Endodermal cell (in vitro differentiated cells): Measurements from ENCODE around the gene RAB33A. TPM values are rescaled to one million over a fixed set of nuclear protein-coding genes. Genes with fewer than 3 reads are reported as not detected.
A peak's percentile ranks its signal among the peaks of the same experiment; 100 is the strongest.

Experiments
- DNase-seq: peaks from one replicate; pipeline ENCODE4 v3.0.0-alpha.2; 2017
- H3K27ac ChIP-seq: 2 replicates; pipeline ENCODE4 v1.5.1; 2013; ENCODE audit warnings: mild to moderate bottlenecking, low read depth, low read length, moderate library complexity
- H3K27me3 ChIP-seq: 2 replicates; pipeline ENCODE4 v1.6.1; 2013; ENCODE audit warnings: mild to moderate bottlenecking, low read length, moderate library complexity; ENCODE audit not compliant: insufficient read depth, control insufficient read depth, poor library complexity, severe bottlenecking
- H3K36me3 ChIP-seq: 2 replicates; pipeline ENCODE4 v1.7.0; 2013; ENCODE audit warnings: mild to moderate bottlenecking, low read length, moderate library complexity; ENCODE audit not compliant: control insufficient read depth, insufficient read depth
- H3K4me1 ChIP-seq: one replicate; pipeline ENCODE4 v1.7.0; 2013; ENCODE audit warnings: low read length; ENCODE audit not compliant: control insufficient read depth, insufficient read depth
- H3K4me3 ChIP-seq: 2 replicates; pipeline ENCODE4 v1.5.1; 2013; ENCODE audit warnings: mild to moderate bottlenecking, low read length, moderate library complexity
- H3K9ac ChIP-seq: 2 replicates; pipeline ENCODE4 v1.6.1; 2013; ENCODE audit warnings: mild to moderate bottlenecking, low read length, moderate library complexity; ENCODE audit not compliant: poor library complexity, severe bottlenecking; ENCODE audit errors: extremely low read depth
- H3K9me3 ChIP-seq: 2 replicates; pipeline ENCODE4 v1.6.1; 2013; ENCODE audit warnings: mild to moderate bottlenecking, low read length, moderate library complexity; ENCODE audit not compliant: control insufficient read depth
- H3K27ac Mint-ChIP-seq: 2 replicates; pipeline ENCODE4 v1.8.0; 2020; ENCODE audit warnings: mixed read lengths
- H3K27me3 Mint-ChIP-seq: 2 replicates; pipeline ENCODE4 v1.8.0; 2021; ENCODE audit warnings: mild to moderate bottlenecking, mixed read lengths; ENCODE audit not compliant: insufficient read depth
- H3K36me3 Mint-ChIP-seq: 2 replicates; pipeline ENCODE4 v1.8.0; 2020; ENCODE audit warnings: low read depth, mixed read lengths
- H3K4me1 Mint-ChIP-seq: 2 replicates; pipeline ENCODE4 v1.8.0; 2020; ENCODE audit warnings: mixed read lengths
- H3K4me3 Mint-ChIP-seq: 2 replicates; pipeline ENCODE4 v1.8.0; 2020; ENCODE audit warnings: mild to moderate bottlenecking, moderate library complexity, mixed read lengths
- H3K9me3 Mint-ChIP-seq: 2 replicates; pipeline ENCODE4 v1.8.0; 2020; ENCODE audit warnings: mild to moderate bottlenecking, mixed read lengths
- CTCF ChIP-seq: fragments of 200-600 bp; sonication (generic); conservative IDR thresholded peaks from 2 replicates; pipeline ENCODE4 v1.5.0; 2021; ENCODE audit warnings: antibody characterized with exemption, mild to moderate bottlenecking
- WGBS, 2 experiments: methylation state at CpG; one replicate each; pipeline versions ENCODE4 v1.1.5 to v1.1.7; 2013; ENCODE audit warnings: missing lambda C conversion rate in 2 of 2, mixed read lengths in 1 of 2; ENCODE audit not compliant: insufficient coverage in 1 of 2, insufficient read length in 1 of 2; 5-methylcytosine and 5-hydroxymethylcytosine counted together
- long read RNA-seq, 4 experiments: library from polyadenylated mRNA in 2 of 4; library from RNA in 1 of 4; library from capped mRNA in 1 of 4; stranded (forward) in 3 of 4; unstranded in 1 of 4; transcript quantifications; one replicate each; pipeline ENCODE4 v2.0.0, GENCODE V29; 2020 to 2021; ENCODE audit warnings: inconsistent platforms in 1 of 4
- polyA plus RNA-seq, 2 experiments: library from polyadenylated mRNA; stranded (reverse); fragments of 50-300 nt; gene quantifications; one replicate each; pipeline ENCODE4 v1.2.3, GENCODE V29; 2013
- total RNA-seq, 2 donors: library from RNA; stranded (reverse); fragmentation: NEBNext Ultra II Directional in 1 of 2; extraction: Animal tissue kit (Norgen Biotek cat#: 25700) in 1 of 2; gene quantifications; 2 replicates in 1 of 2; 3 replicates in 1 of 2; pipeline ENCODE4 v1.2.1, GENCODE V29; 2021

Gene RAB33A
- total RNA-seq, result not detected
- 10.5 TPM for polyA plus RNA-seq (2013, experiment 1 of 2)
- polyA plus RNA-seq (2013, experiment 2 of 2), result 11.6 TPM
- long read RNA-seq, experiment 1, result 0 reads
- long read RNA-seq, experiment 2, result 0 reads
- long read RNA-seq, experiment 3, partial matches to known transcripts, result 0 of 1 reads
- long read RNA-seq, experiment 3, other reads (novel, unspliced or antisense), result 0 of 1 reads
- long read RNA-seq, experiment 4, result 0 reads

GRCh38 chrX:130171446-130172126, at the start of gene RAB33A:
Gene RAB33A, plus strand, starts transcription at chrX:130171962. Its CDS starts 101 bp downstream, at chrX:130172063.
- no peaks in the 10 kb centered on the region for H3K9me3 ChIP-seq
- H3K9me3 Mint-ChIP-seq, result peaks cover 40% of the 10 kb centered on the region
- peak within 1 kb of the TSS; percentile 69 for H3K4me3 ChIP-seq
- H3K36me3 ChIP-seq, result no peaks in the 10 kb centered on the region
- H3K36me3 Mint-ChIP-seq, result no peaks in the 10 kb centered on the region
- peak within 1 kb of the TSS; percentile 80 for H3K27ac ChIP-seq
- no peak within 1 kb of the TSS for H3K27ac Mint-ChIP-seq
- peaks cover 6% of the 10 kb centered on the region for H3K4me1 Mint-ChIP-seq
- no peak within 1 kb of the TSS for H3K9ac ChIP-seq
- peak within 1 kb of the TSS; percentile 54 for H3K4me3 Mint-ChIP-seq
- peaks cover 36% of the 10 kb centered on the region for H3K27me3 ChIP-seq
- H3K4me1 ChIP-seq, result no peaks in the 10 kb centered on the region
- WGBS, 2 experiments, result 3% methylated on average over 53 of the region's 61 CpGs; no CpG with 5 or more reads in 1 of the 2 experiments
- DNase-seq, result peak; percentile 75
- peaks cover 46% of the 10 kb centered on the region for H3K27me3 Mint-ChIP-seq
- no peak for TF ChIP-seq CTCF

- peaks cover 35% of the 10 kb centered on the region for H3K36me3 Mint-ChIP-seq
- Histone ChIP-seq H3K27ac (no peak overlapping the region), H3K4me3 (no peak overlapping the region), H3K9me3 (no peaks in the 10 kb centered on the region), H3K27me3 (no peaks in the 10 kb centered on the region), H3K36me3 (peaks cover 5% of the 10 kb centered on the region), H3K9ac (no peak overlapping the region), H3K4me1 (no peaks in the 10 kb centered on the region)
- peaks cover 13% of the 10 kb centered on the region for H3K4me1 Mint-ChIP-seq
- H3K27me3 Mint-ChIP-seq, result peaks cover 14% of the 10 kb centered on the region
- DNase-seq, result no peak
- H3K9me3 Mint-ChIP-seq, result peaks cover 49% of the 10 kb centered on the region
- TF ChIP-seq CTCF, result peak; percentile 50
- 88 to 100% methylated on average over 2 to 4 of the region's 4 CpGs for WGBS, 2 experiments
- no peak overlapping the region for H3K27ac Mint-ChIP-seq
- peak overlapping the region; percentile 17 for H3K4me3 Mint-ChIP-seq
These were observed 47.2 kb upstream of the RAB33A start for GRCh38 chrX:130124577-130124976.

- Histone ChIP-seq H3K27me3 (no peaks in the 10 kb centered on the region), H3K4me1 (no peaks in the 10 kb centered on the region), H3K36me3 (peaks cover 5% of the 10 kb centered on the region), H3K27ac (no peak overlapping the region), H3K4me3 (no peak overlapping the region), H3K9ac (no peak overlapping the region), H3K9me3 (no peaks in the 10 kb centered on the region)
- no peak overlapping the region for H3K4me3 Mint-ChIP-seq
- peaks cover 41% of the 10 kb centered on the region for H3K36me3 Mint-ChIP-seq
- WGBS, 2 experiments, result 94% methylated on average over 11 of the region's 13 CpGs; no CpG with 5 or more reads in 1 of the 2 experiments
- DNase-seq, result no peak
- peaks cover 46% of the 10 kb centered on the region for H3K9me3 Mint-ChIP-seq
- H3K27me3 Mint-ChIP-seq, result peaks cover 9% of the 10 kb centered on the region
- TF ChIP-seq CTCF, result no peak
- peak overlapping the region; percentile 72 for H3K27ac Mint-ChIP-seq
- peaks cover 11% of the 10 kb centered on the region for H3K4me1 Mint-ChIP-seq
These were observed 46.5 kb upstream of the RAB33A start for GRCh38 chrX:130125091-130125874.
